Liver (tissue), 3 donors: ENCODE results near the gene TOR4A.

Experiments
- CTCF ChIP-seq: fragments of 150-350 bp; IDR thresholded peaks from 2 replicates; pipeline ENCODE4 v1.5.1; 2017; ENCODE audit warnings: improper control_type of control experiment, low read depth, low read length; ENCODE audit not compliant: missing input control
- HNF4G ChIP-seq: IDR thresholded peaks from 2 replicates; pipeline ENCODE4 v1.6.1; 2016; ENCODE audit warnings: antibody characterized with exemption
- JUND ChIP-seq, 2 donors: IDR thresholded peaks; 2 replicates each; pipeline ENCODE4 v1.6.1; 2016; ENCODE audit warnings: antibody characterized with exemption in 2 of 2
- RXRA ChIP-seq, 2 donors: IDR thresholded peaks; 2 replicates each; pipeline ENCODE4 v1.6.1; 2017 to 2018; ENCODE audit warnings: antibody characterized with exemption in 2 of 2, mild to moderate bottlenecking in 1 of 2
- SP1 ChIP-seq: IDR thresholded peaks from 2 replicates; pipeline ENCODE4 v1.6.1; 2018; ENCODE audit warnings: antibody characterized with exemption, mild to moderate bottlenecking
- ZBTB33 ChIP-seq: IDR thresholded peaks from 2 replicates; pipeline ENCODE4 v1.6.1; 2016; ENCODE audit warnings: antibody characterized with exemption
- donor health status: healthy.
- donor health status: healthy.

GRCh38 chr9:137266162-137266527 is 11.4 kb upstream of the TOR4A start:
- TF ChIP-seq CTCF (no peak), ZBTB33 (no peak), JUND (IDR thresholded peaks at IDR 0.05) (no peak), RXRA (IDR thresholded peaks at IDR 0.05) (no peak), HNF4G (no peak), SP1 (no peak)
